NCI-H1105 (cell line): Measurements from ENCODE around the gene ENG.
A peak's percentile ranks its signal among the peaks of the same experiment; 100 is the strongest.
"Not testable (repeated sequence)": the region's sequence is repeated elsewhere in the genome, so short reads cannot be mapped to it uniquely, and the experiment has no call there.

Experiments used
- DNase-seq: peaks from one replicate; lab custom pipeline; 2025; lab: John Stamatoyannopoulos, UW

ENG gene

GRCh38 chr9:127793093-127793708 is 61.3 kb downstream of the ENG start:
- no peak for DNase-seq

- DNase-seq: no peak
These were observed 61.9 kb downstream of the ENG start for GRCh38 chr9:127792417-127793031.

- DNase-seq: no peak
These were observed 63.4 kb downstream of the ENG start for GRCh38 chr9:127791085-127791484.

- no peak for DNase-seq
These were observed 64.2 kb downstream of the ENG start for GRCh38 chr9:127790094-127790855.

- DNase-seq: no peak
These were observed 65.3 kb downstream of the ENG start for GRCh38 chr9:127789179-127789578.

GRCh38 chr9:127788337-127789011 is 66.0 kb downstream of the ENG start:
- no peak for DNase-seq

GRCh38 chr9:127786773-127787104 is 67.7 kb downstream of the ENG start:
- no peak for DNase-seq

GRCh38 chr9:127785933-127786772 is 68.3 kb downstream of the ENG start, which contains the start of gene CDK9:
TSS of gene CDK9 (plus strand) at chr9:127786034. CDS start at chr9:127786149, 115 bp downstream.
- peak; percentile 83 for DNase-seq

GRCh38 chr9:127785023-127785932 is 69.2 kb downstream of the ENG start:
- peak; percentile 77 for DNase-seq

GRCh38 chr9:127783111-127784008 is 71.1 kb downstream of the ENG start:
- no peak for DNase-seq

GRCh38 chr9:127781806-127782205 is 72.7 kb downstream of the ENG start:
- DNase-seq: no peak

- not testable (repeated sequence) for DNase-seq
These were observed 73.5 kb downstream of the ENG start for GRCh38 chr9:127780909-127781308.

GRCh38 chr9:127780126-127780885 is 74.2 kb downstream of the ENG start:
- no peak for DNase-seq

- no peak for DNase-seq
These were observed 75.1 kb downstream of the ENG start for GRCh38 chr9:127779136-127779981.

- DNase-seq: no peak
These were observed 76.0 kb downstream of the ENG start, which contains the start of gene SH2D3C for GRCh38 chr9:127778280-127779135. TSS of gene SH2D3C (minus strand) at chr9:127778666. CDS start at chr9:127778627, 39 bp downstream.

GRCh38 chr9:127777368-127777980 is 77.0 kb downstream of the ENG start:
- DNase-seq: no peak
